B cell (primary cell): Measurements from ENCODE around the gene SLF2. TPM values are rescaled to one million over a fixed set of nuclear protein-coding genes. Genes with fewer than 3 reads are reported as not detected.

Source experiments
- ATAC-seq: fragments of 200-7000 bp; cut with Tn5 transposase; one replicate; pipeline ENCODE4 v1.10.0; 2021; ENCODE audit warnings: low read depth, mild to moderate bottlenecking, moderate number of reproducible peaks, moderate library complexity
- CTCF ChIA-PET: fragments of 350-600 bp; sonication (Branson Sonifier 250); formaldehyde crosslinking; loops from one replicate; lab custom pipeline; 2021; ENCODE audit warnings: antibody characterized with exemption, inconsistent platforms; lab: Charles Lee
- POLR2A ChIA-PET: fragments of 350-600 bp; sonication (Branson Sonifier 250); formaldehyde crosslinking; loops from one replicate; lab custom pipeline; 2021; ENCODE audit warnings: antibody characterized with exemption; lab: Charles Lee
- DNase-seq: peaks from one replicate; pipeline ENCODE4 v3.0.0; 2013
- H2AFZ ChIP-seq: 2 replicates; pipeline ENCODE4 v1.6.1; 2012; ENCODE audit warnings: mild to moderate bottlenecking, low read depth, low read length; ENCODE audit not compliant: insufficient read depth, poor library complexity, severe bottlenecking
- H3K27ac ChIP-seq, 2 donors: 1 replicate in 1 of 2; 2 replicates in 1 of 2; pipeline ENCODE4 v1.5.1; 2012 to 2013; ENCODE audit warnings: low read length in 2 of 2, mild to moderate bottlenecking in 2 of 2, moderate library complexity in 1 of 2
- H3K27me3 ChIP-seq, 4 experiments: fragments of 200-600 bp in 1 of 4; sonication (generic) in 1 of 4; replicated peaks in 1 of 4; 1 replicate in 2 of 4; 2 replicates in 2 of 4; pipeline versions ENCODE4 v1.6.1 to v1.7.0; 2013 to 2016; ENCODE audit warnings: low read length in 3 of 4, mild to moderate bottlenecking in 2 of 4, mixed read lengths in 1 of 4, moderate library complexity in 1 of 4; ENCODE audit not compliant: insufficient read depth in 4 of 4, control insufficient read depth in 3 of 4; ENCODE audit errors: control extremely low read depth in 1 of 4
- H3K36me3 ChIP-seq, 2 experiments: replicated peaks in 1 of 2; 1 replicate in 1 of 2; 2 replicates in 1 of 2; pipeline versions ENCODE4 v1.6.1 to v1.7.1; 2013; ENCODE audit warnings: low read length in 1 of 2; ENCODE audit not compliant: insufficient read depth in 2 of 2, control insufficient read depth in 1 of 2; ENCODE audit errors: control extremely low read depth in 1 of 2, extremely low read depth in 1 of 2
- H3K4me1 ChIP-seq, 2 donors: fragments of 200-600 bp in 1 of 2; sonication (generic) in 1 of 2; 1 replicate in 1 of 2; 2 replicates in 1 of 2; pipeline versions ENCODE4 v1.5.1 to v1.6.1; 2013 to 2017; ENCODE audit warnings: low read length in 2 of 2; ENCODE audit not compliant: control insufficient read depth in 2 of 2, insufficient read depth in 2 of 2
- H3K4me2 ChIP-seq: replicated peaks from 2 replicates; pipeline ENCODE3; 2012; ENCODE audit warnings: mild to moderate bottlenecking, low read depth, low read length; ENCODE audit not compliant: poor library complexity, severe bottlenecking
- H3K4me3 ChIP-seq, 5 experiments: fragments of 200-600 bp in 1 of 5; sonication (generic) in 1 of 5; 1 replicate in 3 of 5; 2 replicates in 2 of 5; pipeline versions ENCODE4 v1.5.1 to v1.7.0; 2011 to 2016; ENCODE audit warnings: low read length in 4 of 5, mild to moderate bottlenecking in 4 of 5, low read depth in 2 of 5, control low read depth in 1 of 5, moderate library complexity in 1 of 5; ENCODE audit not compliant: insufficient read depth in 1 of 5; ENCODE audit errors: control extremely low read depth in 1 of 5, extremely low read depth in 1 of 5
- H3K79me2 ChIP-seq: fragments of 200-600 bp; sonication (generic); one replicate; pipeline ENCODE4 v1.6.0; 2016; ENCODE audit warnings: low read length; ENCODE audit not compliant: control insufficient read depth, insufficient read depth
- H3K9ac ChIP-seq: fragments of 200-600 bp; sonication (generic); 2 replicates; pipeline ENCODE4 v1.6.1; 2017; ENCODE audit warnings: mild to moderate bottlenecking, low read length, moderate library complexity
- H3K9me3 ChIP-seq, 3 donors: one replicate each; pipeline versions ENCODE4 v1.6.1 to v1.7.1; 2013; ENCODE audit warnings: low read length in 2 of 3; ENCODE audit not compliant: control insufficient read depth in 2 of 3, insufficient read depth in 1 of 3; ENCODE audit errors: control extremely low read depth in 1 of 3
- H4K20me1 ChIP-seq: 2 replicates; pipeline ENCODE4 v1.6.0; 2012; ENCODE audit warnings: mild to moderate bottlenecking, low read length; ENCODE audit not compliant: insufficient read depth, control insufficient read depth, poor library complexity, severe bottlenecking
- H3K27ac Mint-ChIP-seq: one replicate; pipeline ENCODE4 v1.8.0; 2021; ENCODE audit warnings: mixed read lengths
- H3K27me3 Mint-ChIP-seq: one replicate; pipeline ENCODE4 v1.8.0; 2021; ENCODE audit warnings: mixed read lengths
- H3K4me1 Mint-ChIP-seq: one replicate; pipeline ENCODE4 v1.8.0; 2021; ENCODE audit warnings: mixed read lengths
- H3K4me3 Mint-ChIP-seq: one replicate; pipeline ENCODE4 v1.8.0; 2021; ENCODE audit warnings: mixed read lengths
- H3K9me3 Mint-ChIP-seq: one replicate; pipeline ENCODE4 v1.8.0; 2022; ENCODE audit warnings: mixed read lengths; ENCODE audit not compliant: insufficient read depth
- CTCF ChIP-seq: fragments of 200-600 bp; IDR thresholded peaks from one replicate; pipeline ENCODE4 v1.8.0; 2022; ENCODE audit warnings: antibody characterized with exemption, mild to moderate bottlenecking
- EZH2 ChIP-seq: IDR thresholded peaks from 2 replicates; pipeline ENCODE4 v1.6.1; 2012; ENCODE audit warnings: borderline replicate concordance, low read depth, mild to moderate bottlenecking, moderate library complexity, low read length; ENCODE audit not compliant: insufficient read depth, poor library complexity, severe bottlenecking
- WGBS: methylation state at CpG from one replicate; pipeline ENCODE4 v1.1.5; 2013; ENCODE audit warnings: missing lambda C conversion rate; ENCODE audit not compliant: insufficient coverage; 5-methylcytosine and 5-hydroxymethylcytosine counted together
- intact Hi-C: fragments of 100-400 bp; cut with micrococcal nuclease; formaldehyde crosslinking; loops from one replicate; pipeline ENCODE4 v1.10.0; 2022
- polyA plus RNA-seq: library from polyadenylated mRNA; depleted of rRNA; stranded (reverse); fragments of >200 nt; gene quantifications from 2 replicates; pipeline ENCODE4 v1.2.3, GENCODE V29; 2012
- total RNA-seq, 2 donors: library from RNA; stranded (reverse); fragments of 120-200 nt in 1 of 2; gene quantifications; 1 replicate in 1 of 2; 2 replicates in 1 of 2; pipeline versions ENCODE4 v1.2.3 to v1.2.4, GENCODE V29; 2013 to 2022

Gene SLF2
- total and polyA plus RNA-seq, 2 donors (not counting 1 experiment from before 2014, with no cell fraction given), result 11.8 to 65.6 TPM

- Histone ChIP-seq H3K9ac (no peak overlapping the region), H3K79me2 (no peaks in the 10 kb centered on the region)
- CTCF ChIA-PET, result interaction anchor here (0.9 to 8.4 kb wide), 3 partner anchors 13 to 18 kb away, joined by 3 to 70 read pairs (median 8); no protein-coding TSS in a partner anchor
Measured at GRCh38 chr10:101002456-101002855, 89.7 kb downstream of the SLF2 start.

More at GRCh38 chr10:101002456-101002855, 89.7 kb downstream of the SLF2 start:
- no peaks in the 10 kb centered on the region for H3K9me3 ChIP-seq
- WGBS, result 94% methylated on average over 11 of the region's 11 CpGs
- H3K4me2 ChIP-seq, result no peak overlapping the region
- Mint-ChIP-seq H3K9me3 (no peaks in the 10 kb centered on the region), H3K4me3 (no peak overlapping the region), H3K27ac (no peak overlapping the region), H3K27me3 (no peaks in the 10 kb centered on the region), H3K4me1 (peaks cover 20% of the 10 kb centered on the region)
- POLR2A ChIA-PET, result no interaction called here
- H3K4me1 ChIP-seq, result peaks cover 16 to 27% of the 10 kb centered on the region in 2 donors
- H4K20me1 ChIP-seq, result peaks cover 25% of the 10 kb centered on the region
- H3K4me3 ChIP-seq, result no peak overlapping the region
- DNase-seq, result no peak
- no peak overlapping the region for H2AFZ ChIP-seq
- H3K36me3 ChIP-seq, result peaks cover 0 to 12% of the 10 kb centered on the region in 2 experiments
- ATAC-seq, result no peak
- H3K27me3 ChIP-seq, result peaks cover 0 to 2% (median 0%) of the 10 kb centered on the region in 4 experiments
- TF ChIP-seq EZH2, result no peak
- no peak for TF ChIP-seq CTCF
- intact Hi-C loops, result no loop called here
- H3K27ac ChIP-seq, result no peak overlapping the region
